ENCODE data around the gene GPR89A.

The GPR89A gene

DNA sequence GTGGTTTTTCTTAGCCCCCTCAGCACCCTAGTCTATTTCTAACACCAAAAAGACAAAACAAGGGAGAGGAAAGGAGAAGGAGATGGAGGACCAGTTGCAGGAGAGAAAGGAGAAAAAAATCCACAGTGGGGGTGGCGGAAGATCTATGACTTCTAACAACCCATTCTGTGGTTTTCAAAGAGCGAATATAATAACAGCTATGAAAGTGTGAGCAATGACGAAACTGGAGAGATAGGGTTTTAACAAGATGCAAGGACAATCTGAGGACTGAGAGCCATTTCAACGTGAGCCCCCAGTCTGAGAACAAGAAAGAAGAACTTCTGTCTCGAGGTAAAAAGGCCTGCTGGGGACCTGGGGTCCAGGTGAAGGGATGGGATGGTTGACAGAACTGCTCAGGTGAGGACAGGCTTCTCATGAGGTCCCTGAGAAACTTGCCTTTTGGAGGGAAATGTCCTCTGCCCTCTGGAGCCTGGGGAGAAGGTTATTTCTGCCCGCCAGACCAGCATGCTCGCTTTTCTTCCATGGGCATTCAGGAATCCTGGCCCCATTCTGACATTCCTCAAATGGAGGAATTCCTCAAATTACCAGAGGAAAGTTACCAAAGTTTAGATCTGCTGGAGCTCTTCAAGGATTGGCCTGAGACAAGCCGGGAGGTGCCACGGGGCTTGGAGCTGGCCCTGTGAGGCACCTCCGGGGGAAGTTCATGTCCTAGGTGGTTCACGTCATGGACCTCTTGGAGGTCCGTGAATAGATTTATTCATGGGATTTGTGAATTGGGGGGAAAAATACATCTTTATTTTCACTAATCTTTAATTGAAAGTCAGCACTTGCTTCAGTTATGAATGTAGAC, 111.7 kb downstream of the GPR89A start, which contains the start of gene CD160:
Gene CD160 (plus strand): TSS at position 270 of the 850 bp plus-strand sequence. CDS start 8,829 bp downstream, outside the sequence.
- no peak for FAIRE-seq

All from TTC549 (cell line).